Measurements from ENCODE around the gene SRSF2. TPM values are rescaled to one million over a fixed set of nuclear protein-coding genes. Genes with fewer than 3 reads are reported as not detected.
"Not testable (repeated sequence)": the region's sequence is repeated elsewhere in the genome, so short reads cannot be mapped to it uniquely, and the experiment has no call there.

Gene SRSF2
- total RNA-seq, 1 donor from 2014 or later, result 478 TPM

DNA sequence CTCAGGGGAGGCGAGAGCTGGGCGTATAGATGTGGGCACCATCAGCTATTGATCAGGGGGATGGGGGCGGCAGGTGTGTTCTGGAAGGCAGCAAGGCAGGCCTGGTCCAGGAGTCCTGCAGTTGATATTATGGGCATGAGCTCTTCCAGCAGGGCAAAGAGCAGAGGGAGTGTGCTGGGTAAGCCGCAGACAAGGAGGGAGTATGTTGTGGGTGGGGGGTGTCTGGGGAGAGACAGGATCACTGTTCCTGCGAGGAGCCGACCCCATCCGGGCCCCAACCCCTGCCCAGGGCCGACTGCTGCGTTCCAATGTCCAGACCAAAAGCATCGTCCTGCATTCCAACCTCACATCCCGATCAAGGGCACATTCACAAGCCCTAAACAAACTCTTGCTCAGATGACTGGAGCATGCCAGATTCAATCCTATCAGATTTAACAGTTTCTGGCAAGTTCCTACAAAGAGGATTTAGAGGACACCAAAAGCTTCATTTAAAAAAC is 35.6 kb downstream of the SRSF2 start:
- Mint-ChIP-seq H3K9me3 (no peaks in the 10 kb centered on the region), H3K36me3 (ENCODE audit: low read depth) (no peaks in the 10 kb centered on the region), H3K4me3 (ENCODE audit: low read depth) (no peak overlapping the region), H3K4me1 (ENCODE audit: low read depth) (no peaks in the 10 kb centered on the region), H3K27ac (no peak overlapping the region), H3K27me3 (ENCODE audit: low read depth) (peaks cover 4% of the 10 kb centered on the region)
- no peak for DNase-seq (ENCODE audit: low spot score)
- intact Hi-C loops (cut with micrococcal nuclease), result no loop called here

DNA sequence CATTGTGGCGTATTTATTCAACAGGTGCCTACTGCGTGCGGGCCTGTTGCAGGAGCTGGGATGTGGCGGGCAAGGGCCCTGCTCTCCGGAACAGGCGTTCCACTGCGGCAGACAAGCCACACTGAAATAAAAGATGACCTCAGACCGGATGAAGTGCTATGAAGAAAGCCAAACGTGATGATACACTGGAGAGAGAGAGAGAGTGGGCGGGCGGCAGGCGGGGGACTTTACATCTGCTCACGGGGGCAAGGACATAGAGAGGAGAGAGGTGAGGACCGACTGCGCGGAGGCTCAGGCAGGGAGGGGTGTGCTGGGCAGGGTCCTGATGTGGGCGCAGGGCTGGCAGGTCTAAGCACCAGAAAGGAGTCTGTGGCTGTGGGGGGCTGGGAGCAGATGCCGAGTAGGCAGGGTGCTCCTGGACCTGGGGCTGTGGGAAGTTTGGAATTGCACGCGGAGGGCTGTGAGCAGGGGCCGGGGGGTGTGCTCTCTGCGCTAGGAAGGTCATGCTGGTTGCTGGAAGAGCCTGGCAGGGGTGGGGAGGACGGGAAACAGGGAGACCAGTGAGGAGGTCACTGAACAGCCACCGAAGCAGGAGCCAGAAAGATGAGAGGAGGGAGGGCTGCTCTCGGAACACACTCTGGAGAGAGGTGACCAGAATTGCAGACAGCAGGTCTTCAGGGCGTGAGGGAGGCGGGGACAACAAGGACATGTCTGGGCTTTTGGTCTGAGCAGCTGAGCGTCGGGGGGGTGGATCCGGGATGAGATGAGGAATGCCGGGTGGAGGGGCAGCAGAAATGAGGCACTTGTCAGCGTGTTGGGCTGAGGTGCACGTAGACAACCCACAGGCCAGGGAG is 36.3 kb downstream of the SRSF2 start:
- Mint-ChIP-seq H3K9me3 (no peaks in the 10 kb centered on the region), H3K4me3 (ENCODE audit: low read depth) (no peak overlapping the region), H3K27me3 (ENCODE audit: low read depth) (peaks cover 4% of the 10 kb centered on the region), H3K4me1 (ENCODE audit: low read depth) (no peaks in the 10 kb centered on the region), H3K36me3 (ENCODE audit: low read depth) (no peaks in the 10 kb centered on the region), H3K27ac (no peak overlapping the region)
- intact Hi-C loops (cut with micrococcal nuclease), result no loop called here
- no peak for DNase-seq (ENCODE audit: low spot score)

DNA sequence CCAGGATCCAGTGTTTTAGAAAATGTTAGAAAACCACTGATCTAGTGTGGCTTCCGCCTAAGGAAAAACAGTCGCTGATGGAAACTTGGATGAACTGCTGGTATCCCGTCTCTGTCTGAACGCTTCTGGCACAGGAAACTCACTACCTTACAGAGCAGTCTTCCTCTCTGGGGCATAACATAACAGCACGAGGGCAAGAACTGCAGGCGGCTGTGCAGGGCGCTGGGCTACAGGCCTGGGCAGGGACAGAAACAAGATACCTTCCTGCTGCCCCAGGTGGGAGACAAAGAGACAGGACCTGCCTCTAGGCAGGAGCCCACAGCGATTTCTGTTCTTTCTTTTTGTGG is 36.9 kb downstream of the SRSF2 start:
- peaks cover 4% of the 10 kb centered on the region for H3K27me3 Mint-ChIP-seq (ENCODE audit: low read depth)
- H3K4me1 Mint-ChIP-seq (ENCODE audit: low read depth), result no peaks in the 10 kb centered on the region
- no peak for DNase-seq (ENCODE audit: low spot score)
- H3K9me3 Mint-ChIP-seq, result no peaks in the 10 kb centered on the region
- H3K4me3 Mint-ChIP-seq (ENCODE audit: low read depth), result no peak overlapping the region
- no peaks in the 10 kb centered on the region for H3K36me3 Mint-ChIP-seq (ENCODE audit: low read depth)
- intact Hi-C loops (cut with micrococcal nuclease), result no loop called here
- H3K27ac Mint-ChIP-seq, result no peak overlapping the region

DNA sequence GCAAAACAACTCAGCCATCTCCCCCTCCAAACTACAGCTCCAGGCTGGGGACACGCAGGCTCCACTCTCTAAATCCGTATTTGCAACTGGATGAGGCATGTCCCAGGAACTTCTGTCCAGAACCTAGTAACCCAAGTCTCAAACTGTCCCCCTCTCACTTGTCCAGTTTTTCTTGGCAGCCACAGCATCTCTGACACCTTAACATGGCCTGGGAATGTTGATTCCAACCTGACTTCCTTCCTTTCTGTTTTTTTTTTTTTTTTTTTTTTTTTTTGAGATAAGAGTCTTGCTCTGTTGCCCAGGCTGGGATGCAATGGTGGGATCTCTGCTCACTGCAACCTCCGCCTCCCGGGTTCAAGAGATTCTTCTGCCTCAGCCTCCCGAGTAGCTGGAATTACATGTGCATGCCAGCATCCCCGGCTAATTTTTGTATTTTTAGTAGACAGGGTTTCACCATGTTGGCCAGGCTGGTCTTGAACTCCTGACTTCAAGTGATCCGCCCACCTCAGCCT is 38.6 kb downstream of the SRSF2 start:
- H3K36me3 Mint-ChIP-seq (ENCODE audit: low read depth); H3K27ac Mint-ChIP-seq; H3K27me3 Mint-ChIP-seq (ENCODE audit: low read depth); H3K4me3 Mint-ChIP-seq (ENCODE audit: low read depth); H3K4me1 Mint-ChIP-seq (ENCODE audit: low read depth); DNase-seq (ENCODE audit: low spot score); intact Hi-C loops (cut with micrococcal nuclease); H3K9me3 Mint-ChIP-seq: not testable (repeated sequence)

DNA sequence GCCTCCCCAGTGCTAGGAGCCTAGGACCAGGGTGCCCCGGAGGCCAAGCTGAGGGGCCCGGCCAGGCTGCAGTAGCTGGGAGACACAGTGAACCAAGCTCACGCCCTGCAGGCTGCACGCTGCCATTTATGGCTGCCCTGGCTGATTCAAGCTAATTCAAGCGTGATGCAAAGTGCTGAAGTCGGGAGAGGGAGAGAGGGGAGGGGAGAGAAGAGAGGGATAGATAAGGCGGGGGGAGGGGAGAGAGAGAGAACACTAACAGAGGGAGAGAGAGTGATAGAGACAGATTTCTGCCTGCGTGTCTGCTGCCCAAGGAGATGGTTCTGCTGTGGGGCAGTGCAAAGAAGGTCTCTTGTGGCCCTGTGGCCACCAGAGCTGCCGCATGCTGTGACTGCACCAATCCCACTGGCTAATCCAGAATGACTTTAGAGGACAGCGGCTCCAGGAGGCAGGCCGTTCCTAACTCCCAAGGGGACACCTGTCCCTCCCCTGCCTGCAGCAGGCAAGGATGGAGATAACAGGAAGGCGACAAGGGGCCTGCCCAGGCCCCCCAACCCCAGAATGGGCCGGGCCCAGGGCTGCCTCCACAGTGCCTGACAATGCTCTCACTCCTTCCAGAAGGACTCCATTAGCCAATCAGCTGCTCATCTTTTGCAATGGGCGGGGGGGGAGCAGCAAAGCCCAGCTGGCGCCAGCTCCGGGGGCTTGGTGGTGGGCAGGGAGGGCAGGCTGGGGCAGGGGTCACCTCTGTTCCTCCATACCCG is 39.2 kb downstream of the SRSF2 start:
- H3K4me1 Mint-ChIP-seq (ENCODE audit: low read depth), result no peaks in the 10 kb centered on the region
- H3K27ac Mint-ChIP-seq, result no peak overlapping the region
- intact Hi-C loops (cut with micrococcal nuclease), result no loop called here
- no peak overlapping the region for H3K4me3 Mint-ChIP-seq (ENCODE audit: low read depth)
- no peak for DNase-seq (ENCODE audit: low spot score)
- peaks cover 4% of the 10 kb centered on the region for H3K27me3 Mint-ChIP-seq (ENCODE audit: low read depth)
- no peaks in the 10 kb centered on the region for H3K36me3 Mint-ChIP-seq (ENCODE audit: low read depth)
- H3K9me3 Mint-ChIP-seq, result no peaks in the 10 kb centered on the region

DNA sequence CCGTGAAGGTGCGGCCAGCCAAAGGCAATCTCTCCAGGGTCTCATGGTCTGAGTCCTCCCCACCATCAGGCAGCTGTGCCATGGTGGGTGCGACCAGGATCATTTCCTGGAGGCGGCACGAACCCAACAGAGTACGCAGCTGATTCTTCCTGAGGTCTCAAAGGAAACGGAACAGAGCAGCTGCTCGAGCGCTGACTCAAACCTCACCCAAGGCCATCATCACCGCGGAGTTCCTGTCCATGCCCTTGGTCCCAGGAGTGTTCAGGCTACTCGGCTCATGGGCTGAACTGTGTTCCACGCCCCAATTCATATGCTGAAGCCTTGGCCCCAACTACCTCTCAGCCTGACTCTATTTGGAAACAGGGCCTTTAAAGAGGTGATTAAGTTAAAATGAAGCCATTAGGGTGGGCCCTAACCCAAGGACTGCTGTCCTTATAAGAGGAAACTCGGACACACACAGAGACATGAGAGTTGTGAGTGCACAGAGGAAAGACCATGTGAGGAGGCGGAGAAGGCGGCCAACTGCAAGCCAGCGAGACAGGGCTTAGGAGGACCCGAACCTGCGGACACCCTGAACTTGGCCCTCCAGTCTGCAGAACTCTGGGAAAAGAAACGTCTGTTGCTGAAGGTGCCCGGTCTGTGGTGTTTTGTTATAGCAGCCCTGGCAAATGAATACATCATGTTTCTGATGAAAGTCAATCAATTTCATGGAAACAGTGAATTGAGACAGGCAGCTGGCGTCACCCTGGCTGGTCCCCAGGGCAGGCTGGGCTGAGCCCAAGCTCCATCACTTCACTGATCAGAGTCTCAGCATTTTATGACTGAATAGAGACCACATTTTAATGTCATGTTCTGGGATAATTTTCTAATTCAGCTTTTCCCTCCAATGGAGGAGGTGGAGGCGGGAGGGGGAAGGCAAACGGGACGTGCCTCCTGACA is 40.1 kb downstream of the SRSF2 start:
- no peak overlapping the region for H3K4me3 Mint-ChIP-seq (ENCODE audit: low read depth)
- H3K27me3 Mint-ChIP-seq (ENCODE audit: low read depth), result peaks cover 4% of the 10 kb centered on the region
- intact Hi-C loops (cut with micrococcal nuclease), result no loop called here
- no peaks in the 10 kb centered on the region for H3K9me3 Mint-ChIP-seq
- no peak overlapping the region for H3K27ac Mint-ChIP-seq
- H3K36me3 Mint-ChIP-seq (ENCODE audit: low read depth), result no peaks in the 10 kb centered on the region
- DNase-seq (ENCODE audit: low spot score), result no peak
- no peaks in the 10 kb centered on the region for H3K4me1 Mint-ChIP-seq (ENCODE audit: low read depth)

DNA sequence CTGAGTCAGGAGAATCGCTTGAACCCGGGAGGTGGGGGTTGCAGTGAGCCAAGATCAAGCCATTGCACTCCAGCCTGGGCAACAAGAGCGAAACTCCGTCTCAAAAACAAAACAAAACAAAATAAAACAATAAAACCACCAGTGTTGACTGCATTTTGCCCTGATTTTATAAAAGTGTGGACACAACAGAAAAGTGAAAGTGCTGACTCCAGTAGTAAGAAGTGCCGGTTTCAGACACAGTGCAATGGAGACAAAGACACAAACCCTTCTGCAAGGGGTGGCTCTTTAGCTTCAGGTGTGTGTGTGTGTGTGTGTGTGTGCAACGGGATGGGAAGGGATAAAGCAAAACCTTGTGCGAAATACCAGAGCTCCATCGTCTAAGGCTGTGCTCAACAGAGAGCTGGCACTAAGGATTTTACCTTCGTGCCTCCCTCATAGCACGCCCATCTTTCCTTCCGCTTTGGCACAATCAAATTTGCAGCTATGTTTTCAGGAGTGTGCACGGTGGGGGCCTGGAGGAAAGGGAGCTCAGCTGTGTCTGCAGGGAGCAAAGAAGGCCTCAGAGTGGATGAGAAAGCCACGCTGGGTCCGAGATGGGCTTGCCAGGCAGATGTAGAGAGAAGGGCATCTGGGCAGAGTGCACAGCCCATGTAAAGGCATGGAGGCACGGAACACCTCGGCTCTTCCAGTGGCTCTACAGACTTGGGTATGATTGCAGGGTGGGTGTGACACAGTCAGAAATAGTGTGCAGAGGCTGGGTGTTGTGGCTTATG is 41.9 kb downstream of the SRSF2 start:
- Mint-ChIP-seq H3K27me3 (ENCODE audit: low read depth) (peaks cover 4% of the 10 kb centered on the region), H3K36me3 (ENCODE audit: low read depth) (no peaks in the 10 kb centered on the region), H3K27ac (no peak overlapping the region), H3K4me1 (ENCODE audit: low read depth) (no peaks in the 10 kb centered on the region), H3K9me3 (no peaks in the 10 kb centered on the region), H3K4me3 (ENCODE audit: low read depth) (no peak overlapping the region)
- intact Hi-C loops (cut with micrococcal nuclease), result no loop called here
- DNase-seq (ENCODE audit: low spot score), result no peak

DNA sequence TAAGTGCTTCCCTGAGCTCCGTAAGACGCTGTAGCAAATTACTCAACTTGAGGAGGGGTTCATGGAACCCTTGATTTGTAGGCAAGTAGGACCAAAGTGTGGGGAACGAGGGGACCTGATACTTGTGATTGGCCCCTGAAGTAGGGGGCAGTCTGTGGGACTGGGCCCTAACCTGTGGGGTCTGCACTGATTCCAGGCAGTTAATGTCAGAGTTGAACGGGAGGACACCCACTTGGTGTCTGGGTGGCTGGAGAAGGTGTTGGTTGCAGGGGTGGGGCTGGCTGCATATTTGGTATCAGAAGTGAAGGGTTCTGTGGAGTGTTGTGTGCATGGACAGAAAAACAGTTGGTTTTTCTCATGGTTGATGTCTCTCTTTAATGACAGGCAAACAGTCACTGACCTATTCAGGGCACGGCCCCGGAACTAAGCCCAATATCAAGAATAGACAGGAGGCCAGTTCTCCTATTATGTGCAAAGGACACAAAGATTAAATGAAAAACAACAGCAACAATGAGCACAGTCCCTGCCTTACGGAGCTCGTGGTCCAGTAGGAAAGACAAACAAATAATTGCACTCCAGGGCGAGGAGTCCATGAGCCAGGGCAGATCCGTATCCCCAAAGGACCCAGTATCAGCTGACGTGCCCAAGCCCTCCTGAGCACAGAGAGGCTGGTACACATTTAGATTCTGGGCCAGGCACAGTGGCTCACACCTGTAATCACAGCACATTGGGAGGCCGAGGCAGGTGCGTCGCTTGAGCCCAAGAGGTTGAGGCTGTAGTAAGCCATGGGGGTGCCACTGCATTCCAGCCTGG is 45.5 kb downstream of the SRSF2 start:
- H3K4me3 Mint-ChIP-seq (ENCODE audit: low read depth), result no peak overlapping the region
- DNase-seq (ENCODE audit: low spot score), result no peak
- no peaks in the 10 kb centered on the region for H3K36me3 Mint-ChIP-seq (ENCODE audit: low read depth)
- no peaks in the 10 kb centered on the region for H3K4me1 Mint-ChIP-seq (ENCODE audit: low read depth)
- H3K9me3 Mint-ChIP-seq, result no peaks in the 10 kb centered on the region
- intact Hi-C loops (cut with micrococcal nuclease), result no loop called here
- H3K27me3 Mint-ChIP-seq (ENCODE audit: low read depth), result peaks cover 4% of the 10 kb centered on the region
- no peak overlapping the region for H3K27ac Mint-ChIP-seq

DNA sequence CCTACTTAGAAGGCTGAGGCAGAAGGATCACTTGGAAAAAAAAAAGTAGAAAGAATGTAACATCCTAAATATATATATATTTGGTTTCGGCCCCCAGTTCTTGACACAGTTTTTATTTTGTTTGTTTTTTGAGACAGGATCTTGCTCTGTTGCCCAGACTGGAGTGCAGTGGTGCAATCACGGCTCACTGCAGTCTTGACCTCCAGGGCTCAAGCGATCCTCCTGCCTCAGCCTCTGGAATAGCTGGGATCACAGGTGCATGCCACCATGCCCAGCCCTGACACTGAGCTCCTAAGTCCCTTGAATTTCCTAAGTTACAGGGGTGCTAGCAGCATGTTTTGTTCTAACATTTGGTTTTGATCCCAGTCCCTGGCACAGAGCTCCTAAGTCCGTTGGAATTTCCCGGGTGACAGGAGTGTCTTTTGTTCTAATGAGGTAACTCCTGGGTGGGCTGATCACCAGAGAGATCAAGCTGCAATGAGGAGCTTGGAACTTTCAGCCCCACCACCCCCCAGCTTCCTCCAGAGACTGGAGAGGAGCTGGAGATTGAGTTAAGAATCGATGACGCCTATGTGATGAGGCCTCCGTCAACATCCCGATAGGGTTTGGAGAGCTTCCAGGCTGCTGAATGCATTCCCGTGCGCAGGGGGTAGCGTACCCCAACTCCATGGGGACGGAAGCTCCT is 46.4 kb downstream of the SRSF2 start:
- no peak for DNase-seq (ENCODE audit: low spot score)
- H3K9me3 Mint-ChIP-seq, result no peaks in the 10 kb centered on the region
- H3K27me3 Mint-ChIP-seq (ENCODE audit: low read depth), result peaks cover 4% of the 10 kb centered on the region
- intact Hi-C loops (cut with micrococcal nuclease), result no loop called here
- H3K4me3 Mint-ChIP-seq (ENCODE audit: low read depth), result no peak overlapping the region
- no peak overlapping the region for H3K27ac Mint-ChIP-seq
- no peaks in the 10 kb centered on the region for H3K36me3 Mint-ChIP-seq (ENCODE audit: low read depth)
- H3K4me1 Mint-ChIP-seq (ENCODE audit: low read depth), result no peaks in the 10 kb centered on the region

DNA sequence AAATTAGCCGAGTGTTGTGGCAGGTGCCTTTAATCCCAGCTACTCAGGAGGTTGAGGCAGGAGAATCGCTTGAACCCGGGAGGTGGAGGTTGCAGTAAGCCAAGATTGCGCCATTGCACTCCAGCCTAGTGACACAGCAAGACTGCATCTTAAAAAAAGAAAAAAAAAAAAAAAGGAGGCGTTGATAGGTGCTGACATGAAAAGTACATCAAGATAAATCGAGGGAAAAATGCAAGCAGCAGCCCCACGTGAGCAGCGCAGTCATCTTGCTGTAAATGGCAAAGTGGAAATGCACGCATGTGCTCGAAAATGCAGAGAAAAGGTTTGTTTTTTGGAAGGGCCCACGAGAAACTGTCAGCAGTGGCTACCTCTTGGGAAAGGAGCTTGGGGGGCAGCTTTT is 47.3 kb downstream of the SRSF2 start:
- intact Hi-C loops (cut with micrococcal nuclease), result no loop called here
- Mint-ChIP-seq H3K27me3 (ENCODE audit: low read depth) (peaks cover 4% of the 10 kb centered on the region), H3K4me1 (ENCODE audit: low read depth) (no peaks in the 10 kb centered on the region), H3K9me3 (no peaks in the 10 kb centered on the region), H3K4me3 (ENCODE audit: low read depth) (no peak overlapping the region), H3K27ac (no peak overlapping the region), H3K36me3 (ENCODE audit: low read depth) (no peaks in the 10 kb centered on the region)
- DNase-seq (ENCODE audit: low spot score), result no peak

DNA sequence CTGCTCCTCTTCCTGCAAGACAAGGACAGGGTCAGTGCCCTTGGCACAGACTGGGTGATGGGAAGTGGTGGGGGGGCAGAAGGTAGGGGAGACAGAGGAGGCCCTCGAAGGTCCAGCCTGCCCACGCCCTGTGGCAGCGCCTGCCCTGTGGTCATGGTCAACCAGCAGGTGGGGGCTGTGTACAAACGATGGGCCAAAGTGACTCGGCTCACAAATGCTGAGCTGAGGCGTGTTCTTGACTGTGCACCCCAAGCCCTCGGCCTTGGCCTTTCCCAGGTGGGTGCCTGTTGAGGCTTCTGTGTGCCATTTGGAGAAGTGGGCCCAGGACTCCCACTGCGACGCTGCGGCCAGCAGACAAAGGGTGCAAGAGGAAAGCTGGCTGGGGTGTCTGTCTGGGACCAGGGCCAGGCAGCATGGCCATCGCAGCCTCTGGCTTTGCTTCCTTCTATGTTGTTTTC is 48.9 kb downstream of the SRSF2 start:
- Mint-ChIP-seq H3K9me3 (no peaks in the 10 kb centered on the region), H3K4me3 (ENCODE audit: low read depth) (no peak overlapping the region), H3K27ac (no peak overlapping the region), H3K27me3 (ENCODE audit: low read depth) (peaks cover 4% of the 10 kb centered on the region), H3K36me3 (ENCODE audit: low read depth) (no peaks in the 10 kb centered on the region), H3K4me1 (ENCODE audit: low read depth) (no peaks in the 10 kb centered on the region)
- intact Hi-C loops (cut with micrococcal nuclease), result no loop called here
- DNase-seq (ENCODE audit: low spot score), result no peak

Measured in activated T-helper 2 cell treated with anti-CD3 and anti-CD28 coated beads, Interferon-gamma antibody, Interleukin-2, Interleukin-4, amounts not matched to agents 10 μg/mL and 5 μg/mL and 100 μg/mL, durations not matched to agents 14 hours and 24 hours and 36 hours (primary cell).